Prostate gland (tissue), 2 donors: Measurements from ENCODE around the gene DNAJB12.

Experiments used
- CTCF ChIP-seq, 4 experiments: fragments of 200-600 bp in 2 of 4; fragments of 450-650 bp in 2 of 4; sonication (generic) in 2 of 4; IDR thresholded peaks; 1 replicate in 3 of 4; 2 replicates in 1 of 4; pipeline ENCODE4 v1.5.1; 2016 to 2019; ENCODE audit warnings: antibody characterized with exemption in 4 of 4, mild to moderate bottlenecking in 2 of 4, moderate library complexity in 2 of 4
- POLR2A ChIP-seq: fragments of 450-650 bp; IDR thresholded peaks from one replicate; pipeline ENCODE4 v1.6.1; 2016; ENCODE audit warnings: antibody characterized with exemption, mild to moderate bottlenecking

- TF ChIP-seq POLR2A (no peak), CTCF (IDR thresholded peaks at IDR 0.05) (no peak)
Measured at GRCh38 chr10:72389716-72390115, 35.0 kb upstream of the DNAJB12 start.
